HL-60 (cell line): ENCODE results near the gene CD300LB.

Source experiments
- GABPA ChIP-seq: IDR thresholded peaks from 2 replicates; pipeline ENCODE4 v1.6.1; 2012; ENCODE audit warnings: low read depth
- POLR2AphosphoS5 ChIP-seq: IDR thresholded peaks from 2 replicates; pipeline ENCODE4 v1.6.1; 2012; ENCODE audit warnings: low read depth
- TF ChIP-seq, protein P1 (sequence below): IDR thresholded peaks from one replicate; pipeline ENCODE4 v1.5.1; 2011; ENCODE audit warnings: low read length, control low read depth, inconsistent platforms; ENCODE audit not compliant: insufficient read depth
- TF ChIP-seq, protein P2 (sequence below): IDR thresholded peaks from 2 replicates; pipeline ENCODE4 v1.6.1; 2012; ENCODE audit warnings: low read depth; ENCODE audit not compliant: insufficient replicate concordance

DNA sequence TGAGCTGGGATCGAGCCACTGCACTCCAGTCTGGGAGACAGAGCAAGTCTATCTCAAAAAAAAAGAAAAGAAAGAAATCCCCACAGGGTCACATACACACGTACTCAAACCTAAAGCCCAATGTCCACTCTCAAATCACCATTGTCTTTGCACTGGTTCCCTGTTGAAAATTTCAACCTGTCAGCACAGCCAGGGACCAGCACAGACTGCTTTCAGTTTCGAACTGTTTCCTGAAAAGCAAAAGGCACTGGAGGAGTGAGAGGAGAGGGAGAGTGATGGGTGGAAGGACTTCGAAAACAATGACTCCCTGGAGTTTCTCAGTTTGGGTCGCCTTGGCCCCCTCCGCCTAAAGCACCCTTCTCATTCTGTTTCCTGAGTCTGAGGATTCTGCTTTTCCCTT lies 23.6 kb upstream of the CD300LB start:
- TF ChIP-seq, protein P1, sequence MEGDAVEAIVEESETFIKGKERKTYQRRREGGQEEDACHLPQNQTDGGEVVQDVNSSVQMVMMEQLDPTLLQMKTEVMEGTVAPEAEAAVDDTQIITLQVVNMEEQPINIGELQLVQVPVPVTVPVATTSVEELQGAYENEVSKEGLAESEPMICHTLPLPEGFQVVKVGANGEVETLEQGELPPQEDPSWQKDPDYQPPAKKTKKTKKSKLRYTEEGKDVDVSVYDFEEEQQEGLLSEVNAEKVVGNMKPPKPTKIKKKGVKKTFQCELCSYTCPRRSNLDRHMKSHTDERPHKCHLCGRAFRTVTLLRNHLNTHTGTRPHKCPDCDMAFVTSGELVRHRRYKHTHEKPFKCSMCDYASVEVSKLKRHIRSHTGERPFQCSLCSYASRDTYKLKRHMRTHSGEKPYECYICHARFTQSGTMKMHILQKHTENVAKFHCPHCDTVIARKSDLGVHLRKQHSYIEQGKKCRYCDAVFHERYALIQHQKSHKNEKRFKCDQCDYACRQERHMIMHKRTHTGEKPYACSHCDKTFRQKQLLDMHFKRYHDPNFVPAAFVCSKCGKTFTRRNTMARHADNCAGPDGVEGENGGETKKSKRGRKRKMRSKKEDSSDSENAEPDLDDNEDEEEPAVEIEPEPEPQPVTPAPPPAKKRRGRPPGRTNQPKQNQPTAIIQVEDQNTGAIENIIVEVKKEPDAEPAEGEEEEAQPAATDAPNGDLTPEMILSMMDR, result no peak
- no peak for TF ChIP-seq GABPA
- TF ChIP-seq, protein P2, sequence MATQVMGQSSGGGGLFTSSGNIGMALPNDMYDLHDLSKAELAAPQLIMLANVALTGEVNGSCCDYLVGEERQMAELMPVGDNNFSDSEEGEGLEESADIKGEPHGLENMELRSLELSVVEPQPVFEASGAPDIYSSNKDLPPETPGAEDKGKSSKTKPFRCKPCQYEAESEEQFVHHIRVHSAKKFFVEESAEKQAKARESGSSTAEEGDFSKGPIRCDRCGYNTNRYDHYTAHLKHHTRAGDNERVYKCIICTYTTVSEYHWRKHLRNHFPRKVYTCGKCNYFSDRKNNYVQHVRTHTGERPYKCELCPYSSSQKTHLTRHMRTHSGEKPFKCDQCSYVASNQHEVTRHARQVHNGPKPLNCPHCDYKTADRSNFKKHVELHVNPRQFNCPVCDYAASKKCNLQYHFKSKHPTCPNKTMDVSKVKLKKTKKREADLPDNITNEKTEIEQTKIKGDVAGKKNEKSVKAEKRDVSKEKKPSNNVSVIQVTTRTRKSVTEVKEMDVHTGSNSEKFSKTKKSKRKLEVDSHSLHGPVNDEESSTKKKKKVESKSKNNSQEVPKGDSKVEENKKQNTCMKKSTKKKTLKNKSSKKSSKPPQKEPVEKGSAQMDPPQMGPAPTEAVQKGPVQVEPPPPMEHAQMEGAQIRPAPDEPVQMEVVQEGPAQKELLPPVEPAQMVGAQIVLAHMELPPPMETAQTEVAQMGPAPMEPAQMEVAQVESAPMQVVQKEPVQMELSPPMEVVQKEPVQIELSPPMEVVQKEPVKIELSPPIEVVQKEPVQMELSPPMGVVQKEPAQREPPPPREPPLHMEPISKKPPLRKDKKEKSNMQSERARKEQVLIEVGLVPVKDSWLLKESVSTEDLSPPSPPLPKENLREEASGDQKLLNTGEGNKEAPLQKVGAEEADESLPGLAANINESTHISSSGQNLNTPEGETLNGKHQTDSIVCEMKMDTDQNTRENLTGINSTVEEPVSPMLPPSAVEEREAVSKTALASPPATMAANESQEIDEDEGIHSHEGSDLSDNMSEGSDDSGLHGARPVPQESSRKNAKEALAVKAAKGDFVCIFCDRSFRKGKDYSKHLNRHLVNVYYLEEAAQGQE, result no peak
- TF ChIP-seq POLR2AphosphoS5, result no peak
